Smooth muscle cell (in vitro differentiated cells): ENCODE results near the gene MTHFSD. TPM values are rescaled to one million over a fixed set of nuclear protein-coding genes. Genes with fewer than 3 reads are reported as not detected.

Source experiments
- DNase-seq: peaks from one replicate; lab custom pipeline; 2025; ENCODE audit not compliant: unreplicated experiment; lab: John Stamatoyannopoulos, UW
- H2AFZ ChIP-seq: fragments of 200-600 bp; sonication (generic); 2 replicates; pipeline ENCODE4 v1.6.0; 2016; ENCODE audit warnings: antibody characterized with exemption, low read depth, mild to moderate bottlenecking
- H3F3A ChIP-seq: fragments of 200-600 bp; sonication (generic); 2 replicates; pipeline ENCODE4 v1.6.0; 2017; ENCODE audit warnings: antibody characterized with exemption, low read depth
- H3K27ac ChIP-seq: fragments of 200-600 bp; sonication (generic); 2 replicates; pipeline ENCODE4 v1.5.1; 2016; ENCODE audit warnings: low read depth, mild to moderate bottlenecking
- H3K27me3 ChIP-seq: fragments of 200-600 bp; sonication (generic); 2 replicates; pipeline ENCODE4 v1.6.1; 2016; ENCODE audit warnings: low read depth, mild to moderate bottlenecking
- H3K36me3 ChIP-seq: fragments of 200-600 bp; sonication (generic); 2 replicates; pipeline ENCODE4 v1.5.1; 2016; ENCODE audit warnings: low read depth
- H3K4me1 ChIP-seq: fragments of 200-600 bp; sonication (generic); 2 replicates; pipeline ENCODE4 v1.5.1; 2016; ENCODE audit warnings: low read depth
- H3K4me2 ChIP-seq: fragments of 200-600 bp; sonication (generic); 2 replicates; pipeline ENCODE4 v1.6.0; 2016; ENCODE audit warnings: mild to moderate bottlenecking
- H3K4me3 ChIP-seq: fragments of 200-600 bp; sonication (generic); 2 replicates; pipeline ENCODE4 v1.5.1; 2016; ENCODE audit warnings: mild to moderate bottlenecking
- H3K79me2 ChIP-seq: fragments of 200-600 bp; sonication (generic); 2 replicates; pipeline ENCODE4 v1.6.0; 2016; ENCODE audit warnings: low read depth, mild to moderate bottlenecking
- H3K9ac ChIP-seq: fragments of 200-600 bp; sonication (generic); 2 replicates; pipeline ENCODE4 v1.6.0; 2016; ENCODE audit warnings: low read depth
- H3K9me3 ChIP-seq: fragments of 200-600 bp; sonication (generic); replicated peaks from 2 replicates; pipeline ENCODE4 v1.5.1; 2016; ENCODE audit warnings: low read depth
- H4K20me1 ChIP-seq: fragments of 200-600 bp; sonication (generic); 2 replicates; pipeline ENCODE4 v1.6.0; 2016; ENCODE audit warnings: low read depth
- WGBS: methylation state at CpG from one replicate; pipeline ENCODE4 v1.1.7; 2016; ENCODE audit warnings: low lambda C conversion rate; 5-methylcytosine and 5-hydroxymethylcytosine counted together
- polyA plus RNA-seq: library from polyadenylated mRNA; unstranded; fragments of >200 nt; fragmentation: Nextera tagmentation; extraction: Ambion mirVana; gene quantifications from 2 replicates; pipeline ENCODE4 v1.2.1, GENCODE V29; 2016
- total RNA-seq: library from RNA; depleted of rRNA; stranded (reverse); fragments of >200 nt; gene quantifications from 2 replicates; pipeline ENCODE4 v1.2.3, GENCODE V29; 2014
- TF ChIP-seq, protein P1 (sequence below): fragments of 200-600 bp; sonication (generic); IDR thresholded peaks from 2 replicates; pipeline ENCODE4 v1.5.1; 2017; ENCODE audit warnings: borderline replicate concordance, mild to moderate bottlenecking, antibody characterized with exemption; ENCODE audit not compliant: insufficient read depth, poor library complexity, severe bottlenecking

MTHFSD gene
- total and polyA plus RNA-seq, 2 experiments from 2014 or later, result 13.3 to 23.0 TPM

DNA sequence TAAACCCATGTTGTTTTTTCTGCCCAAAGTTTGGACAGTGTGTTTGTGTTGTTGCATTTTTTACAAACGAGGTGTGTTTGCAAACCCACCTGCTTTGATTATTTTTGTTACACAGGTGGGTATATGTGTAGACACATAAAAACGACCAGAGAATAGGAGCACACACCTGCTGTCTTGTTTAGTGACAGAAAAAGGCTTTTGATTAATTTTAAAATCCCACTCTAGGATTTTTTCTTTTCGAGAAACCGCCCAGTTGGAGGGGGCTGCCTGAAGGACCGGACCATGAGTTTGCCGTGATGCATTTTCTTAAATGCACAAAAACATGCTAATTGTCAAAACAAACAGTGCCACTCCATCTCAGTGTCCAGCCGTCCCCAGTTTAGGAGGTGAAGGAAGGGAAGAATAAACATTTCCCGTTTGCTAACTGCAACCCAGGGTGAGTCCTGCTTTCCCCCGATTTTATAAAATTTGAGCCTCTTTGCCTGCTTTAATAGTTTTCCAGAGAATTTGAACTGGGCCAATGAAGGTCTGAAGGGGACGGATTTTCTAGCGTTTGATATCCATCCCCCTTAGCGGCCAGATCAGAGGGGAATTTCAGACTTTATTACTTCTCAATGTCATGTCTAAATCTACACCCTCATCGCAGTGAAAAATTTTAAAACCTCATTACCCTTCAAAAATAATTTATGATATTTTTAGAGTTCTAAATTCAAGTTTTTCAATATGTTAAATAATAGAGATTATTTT, 14.8 kb upstream of the MTHFSD start:
- Histone ChIP-seq H3K4me2 (peak overlapping the region; percentile 93), H3K27ac (no peak overlapping the region), H3K36me3 (no peaks in the 10 kb centered on the region), H3K79me2 (peaks cover 24% of the 10 kb centered on the region), H4K20me1 (peaks cover 24% of the 10 kb centered on the region), H3F3A (peaks cover 3% of the 10 kb centered on the region), H3K4me3 (peak overlapping the region; percentile 67), H3K9me3 (no peaks in the 10 kb centered on the region), H3K4me1 (peaks cover 32% of the 10 kb centered on the region), H3K9ac (peak overlapping the region; percentile 76), H3K27me3 (peaks cover 21% of the 10 kb centered on the region), H2AFZ (no peak overlapping the region)
- no peak for DNase-seq
- TF ChIP-seq, protein P1, sequence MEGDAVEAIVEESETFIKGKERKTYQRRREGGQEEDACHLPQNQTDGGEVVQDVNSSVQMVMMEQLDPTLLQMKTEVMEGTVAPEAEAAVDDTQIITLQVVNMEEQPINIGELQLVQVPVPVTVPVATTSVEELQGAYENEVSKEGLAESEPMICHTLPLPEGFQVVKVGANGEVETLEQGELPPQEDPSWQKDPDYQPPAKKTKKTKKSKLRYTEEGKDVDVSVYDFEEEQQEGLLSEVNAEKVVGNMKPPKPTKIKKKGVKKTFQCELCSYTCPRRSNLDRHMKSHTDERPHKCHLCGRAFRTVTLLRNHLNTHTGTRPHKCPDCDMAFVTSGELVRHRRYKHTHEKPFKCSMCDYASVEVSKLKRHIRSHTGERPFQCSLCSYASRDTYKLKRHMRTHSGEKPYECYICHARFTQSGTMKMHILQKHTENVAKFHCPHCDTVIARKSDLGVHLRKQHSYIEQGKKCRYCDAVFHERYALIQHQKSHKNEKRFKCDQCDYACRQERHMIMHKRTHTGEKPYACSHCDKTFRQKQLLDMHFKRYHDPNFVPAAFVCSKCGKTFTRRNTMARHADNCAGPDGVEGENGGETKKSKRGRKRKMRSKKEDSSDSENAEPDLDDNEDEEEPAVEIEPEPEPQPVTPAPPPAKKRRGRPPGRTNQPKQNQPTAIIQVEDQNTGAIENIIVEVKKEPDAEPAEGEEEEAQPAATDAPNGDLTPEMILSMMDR, result no peak
- WGBS, result 33% methylated on average over 13 of the region's 13 CpGs

DNA sequence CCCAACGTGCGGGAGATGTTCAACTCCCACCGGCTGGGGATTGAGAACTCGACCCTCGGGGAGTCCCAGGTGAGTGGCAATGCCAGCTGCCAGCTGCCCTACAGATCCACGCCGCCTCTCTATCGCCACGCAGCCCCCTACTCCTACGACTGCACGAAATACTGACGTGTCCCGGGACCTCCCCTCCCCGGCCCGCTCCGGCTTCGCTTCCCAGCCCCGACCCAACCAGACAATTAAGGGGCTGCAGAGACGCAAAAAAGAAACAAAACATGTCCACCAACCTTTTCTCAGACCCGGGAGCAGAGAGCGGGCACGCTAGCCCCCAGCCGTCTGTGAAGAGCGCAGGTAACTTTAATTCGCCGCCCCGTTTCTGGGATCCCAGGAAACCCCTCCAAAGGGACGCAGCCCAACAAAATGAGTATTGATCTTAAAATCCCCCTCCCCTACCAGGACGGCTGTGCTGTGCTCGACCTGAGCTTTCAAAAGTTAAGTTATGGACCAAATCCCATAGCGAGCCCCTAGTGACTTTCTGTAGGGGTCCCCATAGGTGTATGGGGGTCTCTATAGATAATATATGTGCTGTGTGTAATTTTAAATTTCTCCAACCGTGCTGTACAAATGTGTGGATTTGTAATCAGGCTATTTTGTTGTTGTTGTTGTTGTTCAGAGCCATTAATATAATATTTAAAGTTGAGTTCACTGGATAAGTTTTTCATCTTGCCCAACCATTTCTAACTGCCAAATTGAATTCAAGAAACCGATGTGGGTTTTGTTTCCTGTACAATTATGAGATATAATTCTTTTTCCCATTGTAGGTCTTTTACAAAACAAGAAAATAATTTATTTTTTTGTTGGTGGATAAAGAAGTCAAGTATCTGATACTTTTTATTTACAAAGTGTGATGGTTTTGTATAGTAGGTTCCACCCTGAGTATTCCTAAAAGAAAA, 13.9 kb upstream of the MTHFSD start:
- DNase-seq, result no peak
- Histone ChIP-seq H3K79me2 (peaks cover 24% of the 10 kb centered on the region), H3K27ac (peak overlapping the region; percentile 22), H3K4me1 (peaks cover 42% of the 10 kb centered on the region), H3K27me3 (peaks cover 30% of the 10 kb centered on the region), H3K4me2 (peak overlapping the region; percentile 93), H4K20me1 (peaks cover 24% of the 10 kb centered on the region), H3K36me3 (no peaks in the 10 kb centered on the region), H3K9ac (peak overlapping the region; percentile 76), H3K9me3 (no peaks in the 10 kb centered on the region), H2AFZ (peak overlapping the region; percentile 22), H3K4me3 (peak overlapping the region; percentile 67), H3F3A (no peaks in the 10 kb centered on the region)
- TF ChIP-seq, protein P1, result no peak
- WGBS, result 7% methylated on average over 27 of the region's 33 CpGs

DNA sequence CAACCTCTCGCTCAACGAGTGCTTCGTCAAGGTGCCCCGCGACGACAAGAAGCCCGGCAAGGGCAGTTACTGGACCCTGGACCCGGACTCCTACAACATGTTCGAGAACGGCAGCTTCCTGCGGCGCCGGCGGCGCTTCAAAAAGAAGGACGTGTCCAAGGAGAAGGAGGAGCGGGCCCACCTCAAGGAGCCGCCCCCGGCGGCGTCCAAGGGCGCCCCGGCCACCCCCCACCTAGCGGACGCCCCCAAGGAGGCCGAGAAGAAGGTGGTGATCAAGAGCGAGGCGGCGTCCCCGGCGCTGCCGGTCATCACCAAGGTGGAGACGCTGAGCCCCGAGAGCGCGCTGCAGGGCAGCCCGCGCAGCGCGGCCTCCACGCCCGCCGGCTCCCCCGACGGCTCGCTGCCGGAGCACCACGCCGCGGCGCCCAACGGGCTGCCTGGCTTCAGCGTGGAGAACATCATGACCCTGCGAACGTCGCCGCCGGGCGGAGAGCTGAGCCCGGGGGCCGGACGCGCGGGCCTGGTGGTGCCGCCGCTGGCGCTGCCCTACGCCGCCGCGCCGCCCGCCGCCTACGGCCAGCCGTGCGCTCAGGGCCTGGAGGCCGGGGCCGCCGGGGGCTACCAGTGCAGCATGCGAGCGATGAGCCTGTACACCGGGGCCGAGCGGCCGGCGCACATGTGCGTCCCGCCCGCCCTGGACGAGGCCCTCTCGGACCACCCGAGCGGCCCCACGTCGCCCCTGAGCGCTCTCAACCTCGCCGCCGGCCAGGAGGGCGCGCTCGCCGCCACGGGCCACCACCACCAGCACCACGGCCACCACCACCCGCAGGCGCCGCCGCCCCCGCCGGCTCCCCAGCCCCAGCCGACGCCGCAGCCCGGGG, 12.9 kb upstream of the MTHFSD start:
- peaks cover 24% of the 10 kb centered on the region for H3K79me2 ChIP-seq
- peak overlapping the region; percentile 67 for H3K4me3 ChIP-seq
- peaks cover 30% of the 10 kb centered on the region for H3K27me3 ChIP-seq
- peak overlapping the region; percentile 67 for H2AFZ ChIP-seq
- peaks cover 24% of the 10 kb centered on the region for H4K20me1 ChIP-seq
- H3K4me1 ChIP-seq, result peaks cover 42% of the 10 kb centered on the region
- TF ChIP-seq, protein P1, result peak; percentile 15
- no peak overlapping the region for H3K27ac ChIP-seq
- 2% methylated on average over 89 of the region's 116 CpGs for WGBS
- H3K9me3 ChIP-seq, result no peaks in the 10 kb centered on the region
- H3K9ac ChIP-seq, result peak overlapping the region; percentile 76
- no peaks in the 10 kb centered on the region for H3K36me3 ChIP-seq
- H3F3A ChIP-seq, result no peaks in the 10 kb centered on the region
- DNase-seq, result no peak
- peak overlapping the region; percentile 93 for H3K4me2 ChIP-seq
